A549 (cell line): ENCODE measurements around the gene VPS13D. TPM values are rescaled to one million over a fixed set of nuclear protein-coding genes. Genes with fewer than 3 reads are reported as not detected.

ENCODE experiments used
- ATAC-seq, 2 experiments: fragments of 200-7000 bp in 1 of 2; fragments of >200 bp in 1 of 2; cut with Nextera tagmentation in 1 of 2; cut with Tn5 transposase in 1 of 2; 3 replicates each; pipeline versions ENCODE4 v1.8.0 to v1.9.1; 2018 to 2020; ENCODE audit warnings: mild to moderate bottlenecking in 1 of 2, moderate library complexity in 1 of 2
- CTCF ChIA-PET: fragments of 300-600 bp; sonication (Branson Sonifier 250); formaldehyde crosslinking; extraction: SDS; loops from one replicate; lab custom pipeline; 2021; ENCODE audit warnings: antibody characterized with exemption, inconsistent platforms; lab: Yijun Ruan, JAX
- POLR2A ChIA-PET: fragments of 350-600 bp; formaldehyde crosslinking; extraction: SDS; loops from one replicate; lab custom pipeline; 2021; ENCODE audit warnings: antibody characterized with exemption, inconsistent platforms; lab: Yijun Ruan, JAX
- DNase-seq, 2 experiments: peaks; one replicate each; pipeline versions ENCODE4 v3.0.0 to v3.0.0-alpha.2; 2011 to 2016; ENCODE audit warnings: low read depth in 1 of 2, low spot score in 1 of 2
- FAIRE-seq: peaks from 2 replicates; lab custom pipeline; 2011; peaks lifted over from hg19 to GRCh38; lab: Jason Lieb, UNC
- H3K27ac ChIP-seq, 2 experiments: fragments of >200 bp; sonication (Bioruptor Twin); formaldehyde crosslinking; 3 replicates each; pipeline ENCODE4 v1.5.1; 2016 to 2017
- H3K4me1 ChIP-seq: fragments of >200 bp; sonication (Bioruptor Twin); formaldehyde crosslinking; 3 replicates; pipeline ENCODE4 v1.6.1; 2016
- H3K4me2 ChIP-seq: fragments of >200 bp; sonication (Bioruptor Twin); formaldehyde crosslinking; 3 replicates; pipeline ENCODE4 v1.6.1; 2016
- H3K4me3 ChIP-seq: fragments of >200 bp; sonication (Bioruptor Twin); formaldehyde crosslinking; 3 replicates; pipeline ENCODE4 v1.5.1; 2016
- H3K9me3 ChIP-seq: fragments of >200 bp; sonication (Bioruptor Twin); formaldehyde crosslinking; 3 replicates; pipeline ENCODE4 v1.6.1; 2016
- CHD4 ChIP-seq: fragments of 200-600 bp; sonication (generic); IDR thresholded peaks from 2 replicates; pipeline ENCODE4 v1.6.1; 2016; ENCODE audit warnings: antibody characterized with exemption, mild to moderate bottlenecking, borderline replicate concordance
- EHMT2 ChIP-seq: fragments of 200-600 bp; sonication (generic); IDR thresholded peaks from 2 replicates; pipeline ENCODE4 v1.6.1; 2016; ENCODE audit warnings: antibody characterized with exemption, low read depth, mild to moderate bottlenecking, moderate library complexity
- ELK1 ChIP-seq: fragments of 150-350 bp; IDR thresholded peaks from 2 replicates; pipeline ENCODE4 v1.6.1; 2014; ENCODE audit warnings: low read depth, mild to moderate bottlenecking, low read length
- EP300 ChIP-seq, 2 experiments: fragments of >200 bp; sonication (Bioruptor Twin); formaldehyde crosslinking; IDR thresholded peaks; 2 replicates in 1 of 2; 3 replicates in 1 of 2; pipeline ENCODE4 v1.6.1; 2016 to 2017
- ESRRA ChIP-seq: fragments of 150-350 bp; IDR thresholded peaks from 2 replicates; pipeline ENCODE4 v1.6.1; 2014; ENCODE audit warnings: mild to moderate bottlenecking, low read length, borderline replicate concordance
- FOXS1 ChIP-seq: fragments of 250-450 bp; sonication (Bioruptor Pico); IDR thresholded peaks from 2 replicates; pipeline ENCODE4 v1.5.0; 2020; ENCODE audit warnings: mild to moderate bottlenecking, moderate library complexity
- HEYL ChIP-seq: fragments of 250-450 bp; sonication (Bioruptor Pico); IDR thresholded peaks from 2 replicates; pipeline ENCODE4 v1.8.0; 2021; ENCODE audit warnings: mild to moderate bottlenecking, moderate library complexity
- HMGXB4 ChIP-seq: fragments of 250-450 bp; sonication (Bioruptor Pico); IDR thresholded peaks from 2 replicates; pipeline ENCODE4 v1.5.0; 2021; ENCODE audit warnings: mild to moderate bottlenecking, moderate library complexity, borderline replicate concordance
- HOXA7 ChIP-seq: fragments of 250-450 bp; sonication (Bioruptor Pico); IDR thresholded peaks from 2 replicates; pipeline ENCODE4 v1.5.0; 2020; ENCODE audit warnings: mild to moderate bottlenecking, moderate library complexity
- KDM5A ChIP-seq: fragments of 200-600 bp; sonication (generic); IDR thresholded peaks from 2 replicates; pipeline ENCODE4 v1.6.1; 2016; ENCODE audit warnings: antibody characterized with exemption, mild to moderate bottlenecking
- MAX ChIP-seq: IDR thresholded peaks from 2 replicates; pipeline ENCODE4 v1.6.1; 2012
- MAZ ChIP-seq: fragments of 150-350 bp; IDR thresholded peaks from 2 replicates; pipeline ENCODE4 v1.6.1; 2014; ENCODE audit warnings: antibody characterized with exemption, low read depth, low read length, borderline replicate concordance
- NPAS2 ChIP-seq: fragments of 250-450 bp; sonication (Bioruptor Pico); IDR thresholded peaks from 2 replicates; pipeline ENCODE4 v1.8.0; 2022; ENCODE audit warnings: mild to moderate bottlenecking, moderate library complexity, borderline replicate concordance
- PBX3 ChIP-seq: IDR thresholded peaks from 2 replicates; pipeline ENCODE4 v1.6.1; 2012
- PHF8 ChIP-seq: fragments of 200-600 bp; sonication (generic); IDR thresholded peaks from 2 replicates; pipeline ENCODE4 v1.6.1; 2016; ENCODE audit warnings: low read depth, mild to moderate bottlenecking, antibody characterized with exemption, moderate library complexity, borderline replicate concordance
- POLR2AphosphoS2 ChIP-seq: conservative IDR thresholded peaks from 2 replicates; pipeline ENCODE4 v1.6.1; 2012; ENCODE audit warnings: low read length, improper control_type of control experiment, inconsistent platforms
- RAD21 ChIP-seq, 2 experiments: fragments of >200 bp in 1 of 2; sonication (Bioruptor Twin) in 1 of 2; formaldehyde crosslinking in 1 of 2; IDR thresholded peaks in 1 of 2; conservative IDR thresholded peaks in 1 of 2; 2 replicates in 1 of 2; 3 replicates in 1 of 2; pipeline ENCODE4 v1.6.1; 2012 to 2018; ENCODE audit warnings: inconsistent platforms in 1 of 2
- RARB ChIP-seq: fragments of 250-450 bp; sonication (Bioruptor Pico); IDR thresholded peaks from 2 replicates; pipeline ENCODE4 v1.8.0; 2021; ENCODE audit warnings: mild to moderate bottlenecking, moderate library complexity
- TFCP2L1 ChIP-seq: fragments of 250-450 bp; sonication (Bioruptor Pico); IDR thresholded peaks from 2 replicates; pipeline ENCODE4 v1.5.0; 2021; ENCODE audit warnings: mild to moderate bottlenecking
- ZFP36 ChIP-seq: fragments of 450-650 bp; IDR thresholded peaks from 2 replicates; pipeline ENCODE4 v1.6.1; 2014; ENCODE audit warnings: borderline replicate concordance; ENCODE audit not compliant: partially characterized antibody
- ZNF302 ChIP-seq: fragments of 250-450 bp; sonication (Bioruptor Pico); IDR thresholded peaks from 2 replicates; pipeline ENCODE4 v1.9.0; 2021; ENCODE audit warnings: inconsistent platforms, mild to moderate bottlenecking, moderate library complexity
- WGBS: methylation state at CpG from one replicate; pipeline ENCODE4 v1.1.6; 2017; ENCODE audit errors: missing lambda C conversion rate; 5-methylcytosine and 5-hydroxymethylcytosine counted together
- polyA plus RNA-seq, 4 experiments: library from polyadenylated mRNA; depleted of rRNA in 3 of 4; stranded (reverse); fragments of >200 nt; fragmentation: RNase III in 1 of 4; extraction: RNeasy Plus Mini Kit Qiagen cat#74134 plus additional on column Dnase treatment in 1 of 4; gene quantifications; 2 replicates in 3 of 4; 3 replicates in 1 of 4; pipeline ENCODE4 v1.2.3, GENCODE V29; 2011 to 2017

The VPS13D gene
- polyA plus RNA-seq, 2 of the 4 experiments (the other 2 are of a cell fraction) = 5.4 to 15.9 TPM

GRCh38 chr1:12464598-12465056 is 234.8 kb downstream of the VPS13D start:
- POLR2A ChIA-PET = no interaction called here
- DNase-seq = no peak
- FAIRE-seq = no peak
- no peak overlapping the region for H3K4me3 ChIP-seq
- CTCF ChIA-PET = interaction anchor here (0.8 kb wide), 1 partner anchor 10 kb away, joined by 7 read pairs; no protein-coding TSS in a partner anchor
- 95% methylated on average over 5 of the region's 5 CpGs for WGBS
- H3K4me1 ChIP-seq = peaks cover 19% of the 10 kb centered on the region; the same call in 1 of the 3 replicates
- peak overlapping the region in 1 of 2 experiments; percentile 21; a peak in 1 of 6 replicates for H3K27ac ChIP-seq
- TF ChIP-seq ESRRA = no peak
- no peak for TF ChIP-seq HEYL
- no peak for TF ChIP-seq TFCP2L1
- no peak for TF ChIP-seq PHF8
- TF ChIP-seq RARB (CRISPR knock-in tag) = no peak
- TF ChIP-seq PBX3 = no peak
- no peak for ATAC-seq
- no peak overlapping the region for H3K4me2 ChIP-seq
- no peaks in the 10 kb centered on the region for H3K9me3 ChIP-seq

GRCh38 chr1:12465126-12465525 is 235.3 kb downstream of the VPS13D start:
- ATAC-seq = no peak
- Histone ChIP-seq H3K9me3 (no peaks in the 10 kb centered on the region), H3K4me2 (no peak overlapping the region), H3K4me1 (peaks cover 19% of the 10 kb centered on the region; the same call in 2 of the 3 replicates), H3K27ac (no peak overlapping the region; a peak in 1 of 6 replicates), H3K4me3 (no peak overlapping the region)
- DNase-seq = no peak
- FAIRE-seq = no peak
- TF ChIP-seq HOXA7 (CRISPR knock-in tag) = no peak
- TF ChIP-seq RAD21 (conservative IDR thresholded peaks at IDR 0.05 in 1 of 2, IDR thresholded peaks at IDR 0.05 in 1 of 2) = no peak
- TF ChIP-seq MAX = no peak
- TF ChIP-seq EP300 (IDR thresholded peaks at IDR 0.05) = no peak
- no peak for TF ChIP-seq KDM5A
- TF ChIP-seq EHMT2 = no peak
- WGBS = 96% methylated on average over 3 of the region's 3 CpGs
- ChIA-PET POLR2A (no interaction called here), CTCF (interaction anchor here (0.8 kb wide), 1 partner anchor 10 kb away, joined by 7 read pairs; no protein-coding TSS in a partner anchor)

GRCh38 chr1:12466816-12467215 is 237.0 kb downstream of the VPS13D start:
- Histone ChIP-seq H3K4me2 (no peak overlapping the region), H3K27ac (no peak overlapping the region), H3K4me1 (peaks cover 11% of the 10 kb centered on the region; the same call in 2 of the 3 replicates), H3K9me3 (no peaks in the 10 kb centered on the region), H3K4me3 (no peak overlapping the region)
- CTCF ChIA-PET = no interaction called here
- DNase-seq (no peak), ATAC-seq (no peak), FAIRE-seq (no peak)
- POLR2A ChIA-PET = no interaction called here
- 93% methylated on average over 5 of the region's 5 CpGs for WGBS
- no peak for TF ChIP-seq ZNF302 (CRISPR knock-in tag)
- TF ChIP-seq NPAS2 (CRISPR knock-in tag) = no peak
- TF ChIP-seq MAZ = no peak
- TF ChIP-seq PBX3 = no peak
- no peak for TF ChIP-seq KDM5A
- TF ChIP-seq PHF8 = no peak
- no peak for TF ChIP-seq FOXS1 (CRISPR knock-in tag)

- Histone ChIP-seq H3K27ac (no peak overlapping the region), H3K9me3 (no peaks in the 10 kb centered on the region), H3K4me3 (no peak overlapping the region), H3K4me1 (peaks cover 2% of the 10 kb centered on the region; the same call in 2 of the 3 replicates), H3K4me2 (no peak overlapping the region)
- FAIRE-seq (no peak), DNase-seq (no peak), ATAC-seq (no peak)
- ChIA-PET CTCF (no interaction called here), POLR2A (no interaction called here)
- 94% methylated on average over 6 of the region's 6 CpGs for WGBS
- TF ChIP-seq ELK1 (no peak), POLR2AphosphoS2 (no peak), CHD4 (no peak), KDM5A (no peak), ZFP36 (no peak), HMGXB4 (CRISPR knock-in tag) (no peak), PBX3 (no peak)
Observed at GRCh38 chr1:12467570-12468286, 237.9 kb downstream of the VPS13D start.
